ENCODE measurements around the gene AXL.
A peak's percentile ranks its signal among the peaks of the same experiment; 100 is the strongest.

- TF ChIP-seq POLR2A (IDR thresholded peaks at IDR 0.05) (no peak), EP300 (IDR thresholded peaks at IDR 0.05) (peak; percentile 38 to 76)
- TF ChIP-seq, protein P1, sequence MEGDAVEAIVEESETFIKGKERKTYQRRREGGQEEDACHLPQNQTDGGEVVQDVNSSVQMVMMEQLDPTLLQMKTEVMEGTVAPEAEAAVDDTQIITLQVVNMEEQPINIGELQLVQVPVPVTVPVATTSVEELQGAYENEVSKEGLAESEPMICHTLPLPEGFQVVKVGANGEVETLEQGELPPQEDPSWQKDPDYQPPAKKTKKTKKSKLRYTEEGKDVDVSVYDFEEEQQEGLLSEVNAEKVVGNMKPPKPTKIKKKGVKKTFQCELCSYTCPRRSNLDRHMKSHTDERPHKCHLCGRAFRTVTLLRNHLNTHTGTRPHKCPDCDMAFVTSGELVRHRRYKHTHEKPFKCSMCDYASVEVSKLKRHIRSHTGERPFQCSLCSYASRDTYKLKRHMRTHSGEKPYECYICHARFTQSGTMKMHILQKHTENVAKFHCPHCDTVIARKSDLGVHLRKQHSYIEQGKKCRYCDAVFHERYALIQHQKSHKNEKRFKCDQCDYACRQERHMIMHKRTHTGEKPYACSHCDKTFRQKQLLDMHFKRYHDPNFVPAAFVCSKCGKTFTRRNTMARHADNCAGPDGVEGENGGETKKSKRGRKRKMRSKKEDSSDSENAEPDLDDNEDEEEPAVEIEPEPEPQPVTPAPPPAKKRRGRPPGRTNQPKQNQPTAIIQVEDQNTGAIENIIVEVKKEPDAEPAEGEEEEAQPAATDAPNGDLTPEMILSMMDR (IDR thresholded peaks at IDR 0.05) = peak; percentile 91 to 98 (median 97)
Observed at GRCh38 chr19:41308450-41309179, 89.6 kb downstream of the AXL start.

Data from tibial nerve (tissue), 4 donors.